Stimulated activated CD4-positive, alpha-beta T cell treated with anti-CD3 and anti-CD28 coated beads, Interleukin-2, amount 100 ng/mL, for 4 hours (primary cell): Measurements from ENCODE around the gene MLYCD.

ENCODE experiments used
- DNase-seq: peaks from one replicate; pipeline ENCODE4 v3.0.0-alpha.2; 2020; ENCODE audit warnings: low read depth

MLYCD gene

DNA sequence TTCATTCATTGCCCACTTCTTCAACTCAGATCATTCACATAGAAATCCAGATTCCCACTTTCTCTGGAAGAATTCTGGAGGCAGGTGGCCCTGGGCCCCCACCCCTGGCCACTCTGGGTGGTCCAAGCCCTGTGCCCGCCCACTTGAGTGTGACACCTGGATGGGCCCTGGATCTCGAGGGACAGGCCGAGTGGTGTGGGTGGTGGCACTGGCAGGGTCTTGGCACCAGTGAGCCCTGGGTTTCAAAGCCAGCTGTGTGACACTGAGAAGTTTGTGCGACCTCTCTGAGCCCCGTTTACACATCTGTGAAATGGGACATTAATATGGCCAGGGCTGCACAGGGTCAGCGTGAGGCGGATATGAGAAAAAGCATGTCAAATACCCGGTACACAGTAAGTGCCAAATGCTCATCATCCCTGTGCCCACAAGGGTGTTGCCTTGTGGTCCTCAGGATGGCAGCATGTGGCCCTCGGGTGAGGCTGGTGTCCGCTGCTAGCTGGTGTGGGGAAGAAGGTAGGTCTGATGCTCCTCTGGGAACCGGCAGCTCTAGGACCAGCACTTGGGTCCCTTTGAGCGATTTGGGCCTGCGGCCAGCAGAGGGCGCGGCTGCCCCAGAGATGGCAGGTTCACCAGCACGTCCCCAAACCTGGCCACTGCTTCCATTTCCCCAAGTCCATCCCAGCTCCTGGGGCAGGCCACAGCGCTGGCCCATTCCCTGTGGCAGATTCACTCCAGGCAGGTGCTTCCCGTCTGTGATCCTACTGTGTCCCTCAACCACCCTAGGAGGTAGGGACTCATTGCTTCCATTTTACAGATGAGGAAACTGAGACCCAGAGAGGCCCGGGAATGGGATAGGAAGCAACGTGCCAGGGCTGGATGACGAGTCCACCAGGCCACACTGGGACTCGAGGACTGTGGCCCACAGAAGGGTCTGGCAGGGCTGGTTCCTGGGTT lies 57.7 kb downstream of the MLYCD start:
- DNase-seq = peak; percentile 57

DNA sequence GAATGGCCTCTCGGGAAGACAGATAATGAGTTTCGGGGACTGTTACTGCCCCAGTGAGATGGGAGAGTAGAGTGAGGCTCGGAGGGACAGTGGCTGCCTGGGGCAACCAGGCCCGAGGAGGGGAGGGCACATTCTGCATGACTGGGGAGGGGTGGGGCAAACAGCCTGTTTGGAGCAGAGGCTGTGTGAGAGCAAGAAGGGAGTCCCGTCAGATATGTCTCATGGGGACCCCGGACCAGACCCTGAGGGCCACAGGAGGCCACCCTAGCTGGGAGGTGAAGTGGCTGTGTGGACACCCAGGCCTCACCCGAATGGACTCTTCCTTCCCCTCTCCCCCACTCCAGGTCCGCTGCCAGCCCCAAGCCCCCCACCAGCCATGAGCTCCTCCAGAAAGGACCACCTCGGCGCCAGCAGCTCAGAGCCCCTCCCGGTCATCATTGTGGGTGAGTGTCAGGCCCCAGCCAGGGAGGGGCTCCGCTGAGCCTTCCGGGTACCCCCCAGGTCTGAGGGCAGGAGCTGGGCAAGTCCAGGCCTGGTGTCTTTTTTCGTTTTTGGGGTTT lies 58.5 kb downstream of the MLYCD start:
- no peak for DNase-seq

DNA sequence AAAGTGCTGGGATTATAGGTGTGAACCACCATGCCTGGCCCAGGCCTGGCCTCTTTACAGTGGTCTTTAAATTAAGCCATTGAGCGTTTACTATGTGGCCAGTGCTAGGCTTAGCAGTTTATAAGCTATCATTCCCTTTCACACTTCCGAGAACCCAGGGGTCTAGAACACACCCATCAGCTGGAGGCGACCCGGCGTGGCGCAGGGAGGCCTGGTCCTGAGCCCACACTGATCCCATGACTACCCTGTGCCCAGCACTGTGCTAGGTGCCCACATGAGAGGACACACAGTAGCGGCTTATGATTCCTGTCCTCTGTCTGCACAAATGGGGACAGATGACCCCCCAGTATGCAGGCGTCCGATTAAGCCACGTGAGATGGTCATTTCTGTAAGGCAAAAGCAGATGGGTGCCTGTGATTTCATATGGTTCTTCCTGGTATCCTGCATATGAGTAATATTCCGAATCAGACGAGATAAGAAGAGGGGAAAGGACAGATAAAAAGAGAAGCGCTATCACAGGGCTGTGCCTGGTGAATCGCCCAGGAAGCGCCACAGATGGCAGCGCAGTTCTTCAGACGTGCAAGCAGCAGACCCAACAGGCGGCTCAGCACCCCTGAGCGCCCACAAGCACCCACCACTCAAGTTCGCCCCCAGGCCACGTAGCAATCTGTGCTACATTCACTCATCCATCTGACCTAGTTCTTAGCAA lies 59.4 kb downstream of the MLYCD start:
- no peak for DNase-seq

DNA sequence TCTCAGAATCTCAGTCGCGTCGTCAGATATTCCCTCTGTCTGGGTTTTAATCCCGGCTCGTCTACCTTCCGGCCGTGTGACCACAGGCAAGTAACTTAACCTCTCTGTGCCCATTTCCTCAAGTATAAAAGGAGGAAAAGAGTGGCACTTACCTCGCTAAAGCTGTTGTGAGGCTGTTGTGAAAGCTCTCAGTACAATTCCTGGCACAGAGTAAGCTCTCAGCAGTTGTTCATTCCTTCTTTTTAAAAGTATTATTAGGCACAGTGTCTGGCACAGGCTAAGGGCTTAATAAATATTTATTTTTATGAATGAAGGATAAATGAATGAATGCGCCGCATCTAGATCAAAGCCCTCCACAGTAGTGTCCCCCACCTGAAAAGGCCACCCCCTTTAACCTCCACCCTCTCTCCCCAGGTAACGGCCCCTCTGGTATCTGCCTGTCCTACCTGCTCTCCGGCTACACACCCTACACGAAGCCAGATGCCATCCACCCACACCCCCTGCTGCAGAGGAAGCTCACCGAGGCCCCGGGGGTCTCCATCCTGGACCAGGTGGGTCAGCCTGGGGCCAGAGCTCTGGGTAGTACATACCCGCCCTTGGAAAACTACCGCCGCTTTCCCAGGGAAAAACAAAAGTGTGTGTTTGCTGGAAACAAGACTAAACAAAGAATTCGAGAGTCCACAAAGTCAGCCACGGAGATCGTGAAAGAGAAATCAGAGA lies 60.1 kb downstream of the MLYCD start:
- DNase-seq = no peak

DNA sequence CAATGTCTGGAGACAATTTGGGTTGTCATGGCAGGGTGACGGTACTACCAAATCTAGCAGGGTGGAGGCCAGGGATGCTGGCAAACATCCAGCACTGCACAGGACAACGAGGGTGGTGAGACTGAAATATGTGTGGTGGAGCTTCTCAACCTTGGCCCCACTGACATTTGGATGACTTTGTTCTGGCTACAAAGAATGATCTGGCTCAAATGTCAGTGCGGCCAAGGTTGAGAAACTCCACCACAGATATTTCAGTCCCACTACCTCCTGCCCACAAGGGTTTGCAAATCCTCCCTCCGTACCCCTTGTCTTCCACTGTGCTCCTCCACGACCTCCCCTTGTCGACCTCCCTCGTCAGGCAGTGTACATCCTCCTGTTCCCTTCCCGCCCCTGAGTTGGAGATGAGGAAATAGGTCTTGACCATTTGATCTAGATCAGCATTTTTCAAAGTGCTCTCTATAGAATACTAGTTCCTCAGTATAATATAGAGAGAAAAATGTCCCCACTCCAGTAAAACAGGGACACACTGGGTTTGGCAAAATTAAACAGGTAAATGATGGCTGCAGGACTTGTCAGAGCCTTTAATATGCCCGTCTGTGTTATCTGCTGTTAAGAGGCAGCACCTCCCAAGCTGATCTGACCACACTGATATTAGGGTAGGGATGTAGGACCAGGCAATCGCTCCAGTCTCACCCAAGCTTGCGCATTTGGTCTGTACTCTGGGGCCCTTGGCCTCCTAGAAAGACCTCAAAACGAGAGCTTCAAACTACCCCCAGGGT lies 60.9 kb downstream of the MLYCD start:
- no peak for DNase-seq

DNA sequence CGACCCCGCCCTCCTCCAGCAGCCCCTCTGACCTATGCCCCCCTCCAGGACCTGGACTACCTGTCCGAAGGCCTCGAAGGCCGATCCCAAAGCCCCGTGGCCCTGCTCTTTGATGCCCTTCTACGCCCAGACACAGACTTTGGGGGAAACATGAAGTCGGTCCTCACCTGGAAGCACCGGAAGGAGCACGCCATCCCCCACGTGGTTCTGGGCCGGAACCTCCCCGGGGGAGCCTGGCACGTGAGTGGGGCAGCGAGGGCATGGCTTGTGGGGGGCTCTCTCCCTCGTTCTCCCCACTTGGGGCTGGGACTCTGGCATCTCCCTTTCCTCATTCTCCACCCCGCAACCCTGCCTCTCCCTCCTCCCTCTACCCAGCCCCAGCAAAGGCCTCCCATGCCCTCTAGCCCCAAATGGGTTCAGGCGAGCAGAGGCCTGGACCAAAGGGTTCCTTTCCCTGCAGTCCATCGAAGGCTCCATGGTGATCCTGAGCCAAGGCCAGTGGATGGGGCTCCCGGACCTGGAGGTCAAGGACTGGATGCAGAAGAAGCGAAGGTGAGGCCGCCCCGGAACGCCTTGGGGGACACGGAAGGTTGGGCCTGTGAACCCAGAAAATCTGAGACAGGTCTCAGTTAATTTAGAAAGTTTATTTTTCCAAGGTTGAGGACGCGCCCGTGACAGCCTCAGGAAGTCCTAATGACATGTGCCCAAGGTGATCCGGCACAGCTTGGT lies 61.8 kb downstream of the MLYCD start:
- no peak for DNase-seq

DNA sequence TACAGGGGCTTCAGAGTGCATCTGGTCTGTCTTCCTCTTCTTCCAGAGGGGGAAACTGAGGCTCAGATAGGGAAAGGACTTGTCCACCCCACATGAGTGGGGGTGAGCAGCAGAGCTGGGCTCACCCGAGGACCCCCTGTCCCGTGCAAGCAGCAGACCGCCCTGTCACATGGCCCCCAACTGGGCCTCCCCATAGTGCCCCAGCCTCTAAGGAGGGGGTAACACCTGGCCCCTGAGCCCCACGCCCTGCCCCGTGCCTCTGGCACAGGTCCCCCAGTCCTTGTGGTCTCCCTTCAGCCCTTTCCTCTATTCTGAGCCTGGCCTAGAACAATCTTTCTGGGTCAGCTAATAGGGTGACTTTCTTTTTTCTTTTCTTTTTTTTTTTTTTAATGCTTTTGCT lies 62.7 kb downstream of the MLYCD start:
- DNase-seq = no peak

DNA sequence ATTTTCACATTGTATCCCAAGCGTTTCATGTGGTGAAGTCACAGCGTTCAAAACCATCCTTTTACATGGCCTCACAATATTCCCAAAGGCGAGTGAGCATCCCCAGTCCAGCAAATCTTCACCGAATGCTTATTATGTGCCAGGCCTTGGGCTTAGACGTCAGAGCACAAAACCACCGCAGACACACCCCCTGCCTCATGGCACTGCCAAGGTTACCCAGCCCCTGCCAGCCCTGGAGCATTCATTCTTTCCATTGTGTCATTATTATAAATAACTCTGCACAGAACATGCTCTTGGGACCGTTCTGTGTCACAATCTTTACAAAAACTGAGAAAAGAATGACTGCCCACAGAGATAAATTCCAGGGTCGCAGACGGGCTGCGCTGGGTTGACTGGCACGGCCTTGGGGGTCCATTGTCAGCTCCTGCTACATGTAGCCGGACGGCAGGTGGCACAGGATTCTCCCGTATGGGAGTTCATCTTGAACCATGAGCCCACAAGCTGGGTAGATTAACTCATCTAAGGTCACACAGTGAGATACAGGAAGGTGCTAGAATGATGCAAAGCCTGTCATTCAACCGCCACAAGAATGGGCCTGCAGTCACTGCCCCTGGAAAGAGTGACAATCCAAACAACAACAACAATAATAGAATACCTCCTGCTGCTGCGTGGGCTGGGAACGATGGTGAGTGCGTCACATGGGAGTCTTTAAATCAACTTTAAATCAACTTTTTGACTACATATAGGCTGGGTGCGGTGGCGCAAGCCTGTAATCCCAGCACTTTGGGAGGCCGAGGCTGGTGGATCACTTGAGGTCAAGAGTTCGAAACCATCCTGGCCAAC lies 64.6 kb downstream of the MLYCD start:
- DNase-seq = no peak

DNA sequence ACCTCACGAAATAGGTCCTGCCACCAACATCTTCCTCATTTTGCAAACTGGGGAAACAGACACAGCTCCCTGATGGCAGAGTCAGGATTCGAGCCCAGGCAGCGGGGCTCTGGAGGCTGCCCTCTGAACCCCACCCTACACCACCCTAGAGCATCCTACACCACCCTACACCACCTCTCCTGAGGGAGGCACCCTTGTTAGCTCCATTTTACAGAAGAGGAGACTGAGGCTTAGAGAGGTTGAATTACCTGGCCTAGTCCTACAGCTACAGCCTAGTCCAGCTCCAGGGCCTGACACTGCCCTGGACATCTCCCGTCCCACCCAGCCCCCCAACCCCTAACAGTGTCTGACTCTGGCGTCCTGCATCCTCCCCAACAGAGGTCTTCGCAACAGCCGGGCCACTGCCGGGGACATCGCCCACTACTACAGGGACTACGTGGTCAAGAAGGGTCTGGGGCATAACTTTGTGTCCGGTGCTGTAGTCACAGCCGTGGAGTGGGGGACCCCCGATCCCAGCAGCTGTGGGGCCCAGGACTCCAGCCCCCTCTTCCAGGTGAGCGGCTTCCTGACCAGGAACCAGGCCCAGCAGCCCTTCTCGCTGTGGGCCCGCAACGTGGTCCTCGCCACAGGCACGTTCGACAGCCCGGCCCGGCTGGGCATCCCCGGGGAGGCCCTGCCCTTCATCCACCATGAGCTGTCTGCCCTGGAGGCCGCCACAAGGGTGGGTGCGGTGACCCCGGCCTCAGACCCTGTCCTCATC lies 65.9 kb downstream of the MLYCD start:
- DNase-seq = no peak

DNA sequence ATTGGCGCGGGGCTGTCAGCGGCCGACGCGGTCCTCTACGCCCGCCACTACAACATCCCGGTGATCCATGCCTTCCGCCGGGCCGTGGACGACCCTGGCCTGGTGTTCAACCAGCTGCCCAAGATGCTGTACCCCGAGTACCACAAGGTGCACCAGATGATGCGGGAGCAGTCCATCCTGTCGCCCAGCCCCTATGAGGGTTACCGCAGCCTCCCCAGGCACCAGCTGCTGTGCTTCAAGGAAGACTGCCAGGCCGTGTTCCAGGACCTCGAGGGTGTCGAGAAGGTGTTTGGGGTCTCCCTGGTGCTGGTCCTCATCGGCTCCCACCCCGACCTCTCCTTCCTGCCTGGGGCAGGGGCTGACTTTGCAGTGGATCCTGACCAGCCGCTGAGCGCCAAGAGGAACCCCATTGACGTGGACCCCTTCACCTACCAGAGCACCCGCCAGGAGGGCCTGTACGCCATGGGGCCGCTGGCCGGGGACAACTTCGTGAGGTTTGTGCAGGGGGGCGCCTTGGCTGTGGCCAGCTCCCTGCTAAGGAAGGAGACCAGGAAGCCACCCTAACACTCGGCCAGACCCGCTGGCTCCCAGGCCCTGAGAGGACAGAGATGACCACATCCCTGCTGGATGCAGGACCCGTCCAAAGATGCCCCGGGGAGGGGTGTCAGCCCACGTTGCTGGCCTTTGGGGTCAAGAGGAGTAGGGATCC lies 66.7 kb downstream of the MLYCD start:
- DNase-seq = no peak

DNA sequence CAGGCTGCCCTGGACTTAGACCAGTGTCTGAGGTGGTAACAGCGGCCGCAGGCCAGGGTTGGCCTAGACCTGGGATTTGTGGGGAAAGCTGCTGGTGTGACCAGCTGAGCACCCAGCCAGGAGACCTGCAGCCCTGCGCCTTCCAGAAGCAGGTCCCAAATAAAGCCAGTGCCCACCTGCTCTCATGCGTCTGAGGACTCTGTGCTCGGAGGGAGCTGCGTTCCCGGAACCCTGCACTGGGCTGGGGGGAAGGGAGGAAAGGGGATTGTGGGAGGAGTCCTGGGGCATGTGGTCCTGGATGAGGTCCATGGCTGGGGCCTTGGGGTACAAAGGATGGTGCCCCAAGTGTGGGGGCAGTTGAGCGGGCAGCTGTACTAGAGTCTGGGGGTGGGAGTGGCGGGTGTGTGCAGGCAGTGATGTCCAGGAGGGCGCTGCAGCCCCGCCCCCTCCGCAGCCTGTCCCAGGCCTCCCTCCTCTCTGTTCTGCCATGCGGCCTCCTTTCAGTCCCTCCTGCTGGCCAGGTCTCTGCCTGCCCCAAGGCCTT lies 67.3 kb downstream of the MLYCD start:
- DNase-seq = no peak

DNA sequence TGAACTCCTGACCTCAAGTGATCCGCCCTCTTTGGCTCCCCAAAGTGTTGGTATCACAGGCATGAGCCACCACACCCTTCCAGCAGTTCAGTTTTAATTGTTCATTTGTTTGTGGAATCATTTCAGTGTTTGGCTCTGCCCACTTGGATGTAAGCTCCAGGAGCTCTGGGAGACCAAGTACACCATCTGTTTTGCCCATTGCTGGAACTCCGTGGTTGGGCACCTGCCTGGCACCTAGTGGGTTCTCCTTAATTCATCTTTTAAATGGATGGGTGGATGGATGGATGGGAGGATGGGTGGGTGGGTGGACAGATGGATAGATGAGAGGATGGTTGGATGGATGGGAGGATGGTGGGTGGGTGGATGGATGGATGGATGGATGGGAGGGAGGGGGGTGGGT lies 68.2 kb downstream of the MLYCD start:
- no peak for DNase-seq

DNA sequence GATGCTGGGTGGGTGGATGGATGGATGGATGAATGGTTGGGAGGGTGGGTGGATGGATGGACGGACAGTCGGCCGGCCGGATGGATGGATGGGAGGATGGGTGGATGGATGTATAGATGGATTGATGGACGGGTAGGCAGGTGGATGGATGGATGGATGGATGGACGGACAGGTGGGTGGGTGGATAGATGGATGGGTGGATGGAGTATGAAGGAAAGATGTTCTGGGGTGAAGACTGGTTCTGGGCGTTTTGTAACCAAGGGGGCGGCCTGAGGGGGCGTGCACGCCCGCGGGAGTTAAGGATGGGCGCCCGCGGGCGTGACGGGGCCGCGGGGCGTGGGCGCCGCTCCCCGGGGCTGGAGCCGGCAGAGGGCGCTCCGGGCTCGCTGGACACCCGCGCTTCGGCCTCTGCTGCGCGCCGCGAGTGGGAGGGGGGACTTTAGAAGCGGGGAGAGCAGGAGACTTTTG lies 69.0 kb downstream of the MLYCD start, which contains the start of gene NECAB2:
Gene NECAB2, plus strand, starts transcription at position 407 of the 468 bp plus-strand sequence. CDS start 405 bp downstream, outside the sequence.
- no peak for DNase-seq

DNA sequence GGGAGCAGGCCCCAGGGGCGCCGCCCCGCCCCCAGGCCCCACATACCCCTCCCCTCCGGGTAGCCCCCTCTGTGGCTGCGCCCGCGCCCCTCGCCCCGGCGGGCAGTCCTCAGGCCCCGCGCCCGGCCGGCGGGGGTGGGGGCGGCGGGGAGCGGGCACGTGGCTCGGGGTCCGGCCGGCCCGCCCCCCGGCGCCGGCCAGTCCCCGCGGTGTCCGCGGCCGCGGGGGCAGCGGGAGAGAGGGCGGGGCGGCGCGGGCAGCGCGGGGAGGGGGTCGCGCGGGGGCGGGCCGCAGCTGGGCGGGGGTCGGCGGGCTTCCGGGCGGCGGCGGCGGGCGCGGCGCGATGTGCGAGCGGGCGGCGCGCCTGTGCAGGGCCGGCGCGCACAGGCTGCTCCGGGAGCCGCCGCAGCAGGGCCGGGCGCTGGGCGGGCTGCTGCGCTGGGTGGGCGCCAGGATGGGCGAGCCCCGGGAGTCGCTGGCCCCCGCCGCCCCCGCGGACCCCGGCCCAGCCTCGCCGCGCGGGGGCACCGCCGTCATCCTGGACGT lies 69.5 kb downstream of the MLYCD start:
- no peak for DNase-seq

DNA sequence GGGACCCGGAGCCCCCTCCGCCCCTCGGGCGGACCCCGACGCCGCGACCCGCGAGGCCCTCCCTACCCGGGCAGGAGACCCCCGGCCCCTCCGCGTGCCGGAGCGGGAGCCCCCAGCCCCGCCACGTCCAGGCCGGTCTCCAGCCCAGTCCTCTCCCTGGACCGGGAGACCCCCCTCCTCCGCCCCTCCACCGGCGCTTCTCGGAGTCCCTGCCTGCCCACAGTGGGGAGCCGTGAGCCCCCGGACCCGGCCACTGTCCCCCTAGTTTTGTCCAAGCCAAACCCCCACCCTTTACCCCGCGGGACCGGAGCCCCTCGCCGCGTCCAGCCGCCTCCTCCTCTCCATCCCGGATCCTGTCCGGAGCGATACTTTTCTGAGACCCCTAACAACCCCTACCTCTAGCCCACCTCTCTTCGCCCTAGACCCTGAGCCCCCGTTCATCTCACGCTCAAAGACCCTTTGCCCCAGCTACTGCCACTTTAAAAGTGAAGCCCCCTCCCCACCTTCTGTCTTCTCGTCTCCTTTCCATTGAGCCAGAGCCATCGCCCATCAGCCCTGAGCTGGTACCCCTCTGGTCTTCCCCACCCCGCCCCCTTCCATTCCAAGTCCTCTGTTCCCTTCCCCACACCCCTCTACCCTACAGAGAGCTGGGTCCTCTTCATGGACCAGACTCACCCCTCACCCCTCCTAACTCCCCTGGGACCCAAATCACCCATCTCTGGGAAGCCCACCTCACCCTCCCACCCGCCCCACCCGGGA lies 70.2 kb downstream of the MLYCD start:
- DNase-seq = no peak

DNA sequence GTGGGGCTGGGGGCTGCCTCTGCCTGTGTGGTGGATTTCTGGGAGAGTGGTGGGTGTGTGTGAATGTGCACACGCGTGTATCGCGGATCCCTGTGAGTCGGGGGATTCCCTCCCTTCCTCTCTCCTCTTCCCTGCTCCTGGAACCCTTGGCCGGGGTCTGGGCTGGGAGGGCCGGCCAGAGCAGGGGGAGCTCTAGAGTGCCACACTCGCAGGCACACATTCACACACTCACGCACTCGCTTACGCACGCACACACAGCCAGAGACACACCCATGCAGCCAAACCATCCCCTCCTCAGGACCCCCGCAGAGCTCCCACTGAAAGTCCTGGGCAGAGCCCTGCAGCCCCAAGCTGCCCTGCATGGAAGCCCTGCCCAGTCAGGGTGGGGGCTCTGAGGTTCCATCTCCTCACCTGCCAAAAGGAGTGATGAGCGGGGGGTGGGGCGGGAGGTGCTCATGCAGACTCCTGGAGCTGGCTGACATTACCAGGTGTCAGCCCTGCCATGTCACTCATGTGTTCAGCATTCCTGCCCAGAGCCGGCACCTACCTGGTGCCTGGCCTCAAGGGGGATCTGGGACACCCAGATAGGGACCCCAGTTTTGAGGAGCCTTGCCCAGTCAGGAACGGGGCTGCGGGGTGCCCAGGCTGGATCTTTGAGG lies 71.0 kb downstream of the MLYCD start:
- no peak for DNase-seq
